Measurements from ENCODE around the gene NCAN.

DNA sequence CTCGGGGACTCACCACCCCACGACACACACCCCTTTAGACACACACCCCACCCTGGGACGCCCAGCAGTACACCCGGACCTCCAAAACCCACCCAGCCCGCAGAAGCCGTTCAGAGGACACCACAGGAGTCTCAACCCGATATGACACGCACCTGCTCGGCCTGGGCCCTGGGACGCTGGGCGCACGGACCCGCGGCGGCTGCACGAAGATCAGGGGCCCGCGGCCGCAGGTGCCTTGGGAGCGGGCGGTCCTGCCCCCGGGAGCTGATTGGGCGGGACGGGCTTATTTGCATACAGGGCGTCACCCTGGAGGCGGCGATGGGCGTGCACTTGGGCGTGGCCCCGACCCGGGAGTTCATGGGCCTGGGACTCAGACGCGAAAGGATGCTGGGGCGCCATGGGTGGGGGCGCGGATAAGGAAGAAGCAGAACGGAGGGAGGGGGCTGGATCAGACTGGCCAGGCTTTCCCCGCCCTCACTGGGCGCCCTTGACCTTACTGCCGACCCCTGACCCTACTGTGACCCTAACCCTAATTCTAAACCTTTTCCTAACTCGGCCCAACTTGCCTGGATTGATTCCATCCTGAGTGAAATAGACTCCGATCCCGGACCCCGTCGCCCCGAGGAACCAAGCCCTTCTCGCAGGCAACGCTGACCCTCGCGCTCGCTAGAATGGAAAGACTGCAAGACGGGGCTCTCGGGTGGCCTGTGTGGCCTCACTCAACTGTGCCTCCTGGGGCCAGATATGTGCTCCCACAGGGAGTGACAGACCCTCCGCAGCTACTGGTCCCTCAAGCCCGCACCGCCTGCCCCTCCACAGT lies 41.5 kb upstream of the NCAN start, which contains the start of gene MEF2B:
- TF ChIP-seq, protein P1, sequence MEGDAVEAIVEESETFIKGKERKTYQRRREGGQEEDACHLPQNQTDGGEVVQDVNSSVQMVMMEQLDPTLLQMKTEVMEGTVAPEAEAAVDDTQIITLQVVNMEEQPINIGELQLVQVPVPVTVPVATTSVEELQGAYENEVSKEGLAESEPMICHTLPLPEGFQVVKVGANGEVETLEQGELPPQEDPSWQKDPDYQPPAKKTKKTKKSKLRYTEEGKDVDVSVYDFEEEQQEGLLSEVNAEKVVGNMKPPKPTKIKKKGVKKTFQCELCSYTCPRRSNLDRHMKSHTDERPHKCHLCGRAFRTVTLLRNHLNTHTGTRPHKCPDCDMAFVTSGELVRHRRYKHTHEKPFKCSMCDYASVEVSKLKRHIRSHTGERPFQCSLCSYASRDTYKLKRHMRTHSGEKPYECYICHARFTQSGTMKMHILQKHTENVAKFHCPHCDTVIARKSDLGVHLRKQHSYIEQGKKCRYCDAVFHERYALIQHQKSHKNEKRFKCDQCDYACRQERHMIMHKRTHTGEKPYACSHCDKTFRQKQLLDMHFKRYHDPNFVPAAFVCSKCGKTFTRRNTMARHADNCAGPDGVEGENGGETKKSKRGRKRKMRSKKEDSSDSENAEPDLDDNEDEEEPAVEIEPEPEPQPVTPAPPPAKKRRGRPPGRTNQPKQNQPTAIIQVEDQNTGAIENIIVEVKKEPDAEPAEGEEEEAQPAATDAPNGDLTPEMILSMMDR (conservative IDR thresholded peaks at IDR 0.05; ENCODE audit: low read depth, low read length): no peak
- no peak for TF ChIP-seq MAFK (IDR thresholded peaks at IDR 0.05; ENCODE audit: low read depth, low read length)
- no peak for TF ChIP-seq CEBPB (IDR thresholded peaks at IDR 0.05; ENCODE audit: low read depth, low read length)
- TF ChIP-seq RFX5 (IDR thresholded peaks at IDR 0.05; ENCODE audit: low read depth, low read length): no peak
- TF ChIP-seq POLR2A (IDR thresholded peaks at IDR 0.05; ENCODE audit: low read depth, low read length): no peak
- TF ChIP-seq, protein P2, sequence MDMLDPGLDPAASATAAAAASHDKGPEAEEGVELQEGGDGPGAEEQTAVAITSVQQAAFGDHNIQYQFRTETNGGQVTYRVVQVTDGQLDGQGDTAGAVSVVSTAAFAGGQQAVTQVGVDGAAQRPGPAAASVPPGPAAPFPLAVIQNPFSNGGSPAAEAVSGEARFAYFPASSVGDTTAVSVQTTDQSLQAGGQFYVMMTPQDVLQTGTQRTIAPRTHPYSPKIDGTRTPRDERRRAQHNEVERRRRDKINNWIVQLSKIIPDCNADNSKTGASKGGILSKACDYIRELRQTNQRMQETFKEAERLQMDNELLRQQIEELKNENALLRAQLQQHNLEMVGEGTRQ (IDR thresholded peaks at IDR 0.05; ENCODE audit: low read depth, low read length): no peak
- no peak for TF ChIP-seq BHLHE40 (IDR thresholded peaks at IDR 0.05; ENCODE audit: low read depth, low read length)
- no peak for TF ChIP-seq RAD21 (IDR thresholded peaks at IDR 0.05; ENCODE audit: low read length)
- no peak for TF ChIP-seq RCOR1 (IDR thresholded peaks at IDR 0.05; ENCODE audit: insufficient replicate concordance, low read length)
- no peak for TF ChIP-seq FOS (IDR thresholded peaks at IDR 0.05; ENCODE audit: low read depth, low read length)
- TF ChIP-seq MXI1 (IDR thresholded peaks at IDR 0.05; ENCODE audit: borderline replicate concordance, low read depth, low read length): no peak
- no peak for TF ChIP-seq MAZ (IDR thresholded peaks at IDR 0.05; ENCODE audit: borderline replicate concordance, low read depth, low read length)
